Thyroid gland (tissue), 4 donors: ENCODE measurements around the gene SLC35A4.

ENCODE experiments used
- CTCF ChIP-seq, 6 experiments: fragments of 200-600 bp in 3 of 6; fragments of 450-650 bp in 3 of 6; sonication (generic) in 3 of 6; IDR thresholded peaks; one replicate each; pipeline ENCODE4 v1.5.1; 2016 to 2019; ENCODE audit warnings: antibody characterized with exemption in 6 of 6, mild to moderate bottlenecking in 2 of 6, inconsistent platforms in 1 of 6, moderate library complexity in 1 of 6
- POLR2A ChIP-seq, 2 donors: fragments of 450-650 bp; IDR thresholded peaks; one replicate each; pipeline ENCODE4 v1.6.1; 2017; ENCODE audit warnings: antibody characterized with exemption in 2 of 2, mild to moderate bottlenecking in 2 of 2, moderate library complexity in 1 of 2

GRCh38 chr5:140611020-140611521 is 46.4 kb downstream of the SLC35A4 start:
- TF ChIP-seq CTCF (IDR thresholded peaks at IDR 0.05) (no peak), POLR2A (IDR thresholded peaks at IDR 0.05) (no peak)
